Mononuclear cell (primary cell): ENCODE results near the gene KLRC1. TPM values are rescaled to one million over a fixed set of nuclear protein-coding genes. Genes with fewer than 3 reads are reported as not detected.
"Not testable (repeated sequence)": the region's sequence is repeated elsewhere in the genome, so short reads cannot be mapped to it uniquely, and the experiment has no call there.

Source experiments
- H3K27me3 ChIP-seq: 2 replicates; pipeline ENCODE4 v1.6.0; 2011; ENCODE audit warnings: low read length, control low read depth; ENCODE audit not compliant: insufficient read depth
- H3K4me1 ChIP-seq: 2 replicates; pipeline ENCODE4 v1.5.1; 2011; ENCODE audit warnings: mild to moderate bottlenecking, low read length, control low read depth; ENCODE audit not compliant: insufficient read depth
- H3K4me3 ChIP-seq: 2 replicates; pipeline ENCODE4 v1.5.1; 2011; ENCODE audit warnings: mild to moderate bottlenecking, low read length, moderate library complexity
- H3K9me3 ChIP-seq: 2 replicates; pipeline ENCODE4 v1.5.1; 2011; ENCODE audit warnings: low read depth, mild to moderate bottlenecking, control low read depth, low read length
- total RNA-seq: library from RNA; depleted of rRNA; stranded (reverse); fragments of >200 nt; gene quantifications from one replicate; pipeline ENCODE4 v1.2.3, GENCODE V29; 2012

Gene KLRC1
- total RNA-seq, 1 donor = 6.4 TPM

DNA sequence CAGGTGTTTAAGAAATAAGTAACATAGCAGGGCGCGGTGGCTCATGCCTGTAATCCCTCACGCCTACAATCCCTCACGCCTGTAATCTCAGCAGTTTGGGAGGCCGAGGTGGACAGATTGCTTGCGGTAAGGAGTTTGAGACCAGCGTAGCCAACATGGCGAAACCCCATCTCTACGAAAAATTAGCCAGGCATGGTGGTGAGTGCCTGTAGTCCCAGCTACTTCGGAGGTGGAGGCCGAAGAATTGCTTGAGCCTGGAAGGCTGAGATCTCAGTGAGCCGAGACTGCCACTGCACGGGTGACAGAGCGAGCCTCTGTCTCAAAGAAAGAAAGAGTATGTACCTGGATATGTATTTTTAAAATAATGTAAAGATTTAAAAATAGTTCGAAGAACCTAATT, 57.0 kb downstream of the KLRC1 start:
- peaks cover 36% of the 10 kb centered on the region for H3K4me1 ChIP-seq
- not testable (repeated sequence) for H3K9me3 ChIP-seq, H3K4me3 ChIP-seq, H3K27me3 ChIP-seq

Other genes starting within 250 kb of the KLRC1 start
- 155 TPM for gene GABARAPL1, start 240.5 kb downstream of the KLRC1 start, total RNA-seq
- 34.0 TPM for gene KLRD1, start 145.5 kb downstream of the KLRC1 start, total RNA-seq
- gene KLRK1, start 63.3 kb downstream of the KLRC1 start, total RNA-seq = 41.9 TPM
- 7.2 TPM for gene KLRC4, start 43.6 kb downstream of the KLRC1 start, total RNA-seq
- gene KLRC3, start 32.8 kb downstream of the KLRC1 start, total RNA-seq = 7.1 TPM
- gene KLRC2, start 17.4 kb downstream of the KLRC1 start, total RNA-seq = 3.6 TPM
- gene EIF2S3B, start 52.5 kb upstream of the KLRC1 start, total RNA-seq = 19.1 TPM
- 10.1 TPM for gene MAGOHB, start 160.2 kb upstream of the KLRC1 start, total RNA-seq
- 0.10 TPM for gene STYK1, start 220.7 kb upstream of the KLRC1 start, total RNA-seq